ENCODE measurements around the gene GPR3.

The GPR3 gene, protein sequence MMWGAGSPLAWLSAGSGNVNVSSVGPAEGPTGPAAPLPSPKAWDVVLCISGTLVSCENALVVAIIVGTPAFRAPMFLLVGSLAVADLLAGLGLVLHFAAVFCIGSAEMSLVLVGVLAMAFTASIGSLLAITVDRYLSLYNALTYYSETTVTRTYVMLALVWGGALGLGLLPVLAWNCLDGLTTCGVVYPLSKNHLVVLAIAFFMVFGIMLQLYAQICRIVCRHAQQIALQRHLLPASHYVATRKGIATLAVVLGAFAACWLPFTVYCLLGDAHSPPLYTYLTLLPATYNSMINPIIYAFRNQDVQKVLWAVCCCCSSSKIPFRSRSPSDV

DNA sequence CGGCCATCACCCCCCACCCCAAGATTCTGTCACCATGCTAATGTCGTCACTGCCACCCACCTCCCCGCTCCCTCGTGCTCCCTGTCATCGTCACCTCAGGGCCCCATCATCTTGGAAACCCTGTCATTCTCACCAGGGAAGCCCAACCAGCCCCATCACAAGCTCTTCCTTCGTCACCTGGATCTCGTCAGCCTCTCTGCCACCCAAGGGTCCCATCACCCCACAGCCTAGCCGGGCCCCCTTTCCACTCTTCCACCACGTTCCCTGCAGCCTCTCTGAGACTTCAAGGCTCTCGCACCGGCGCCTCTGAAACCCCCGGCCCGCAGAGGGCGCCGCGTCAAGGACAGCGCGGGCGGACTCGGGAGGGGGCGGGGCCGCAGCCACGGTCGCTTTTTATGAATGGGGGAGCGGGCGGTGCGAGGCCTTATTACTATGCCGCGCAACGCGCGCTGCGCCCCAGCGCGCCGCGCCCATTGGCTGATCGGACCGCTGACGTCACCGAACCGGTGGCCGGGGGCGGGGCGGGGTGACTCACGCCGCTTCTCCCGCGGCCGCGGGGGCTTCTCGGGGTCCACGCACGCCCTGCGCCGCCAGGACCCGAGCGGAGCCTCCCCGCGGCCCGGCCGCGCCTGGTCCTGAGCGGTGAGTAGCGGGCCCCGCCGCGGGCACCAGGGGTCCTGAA, at the start of gene GPR3:
TSS of gene GPR3 (plus strand) at position 527 of the 682 bp plus-strand sequence. CDS start 1,177 bp downstream, outside the sequence.
- DNase-seq: peak; percentile 63 to 74

DNA sequence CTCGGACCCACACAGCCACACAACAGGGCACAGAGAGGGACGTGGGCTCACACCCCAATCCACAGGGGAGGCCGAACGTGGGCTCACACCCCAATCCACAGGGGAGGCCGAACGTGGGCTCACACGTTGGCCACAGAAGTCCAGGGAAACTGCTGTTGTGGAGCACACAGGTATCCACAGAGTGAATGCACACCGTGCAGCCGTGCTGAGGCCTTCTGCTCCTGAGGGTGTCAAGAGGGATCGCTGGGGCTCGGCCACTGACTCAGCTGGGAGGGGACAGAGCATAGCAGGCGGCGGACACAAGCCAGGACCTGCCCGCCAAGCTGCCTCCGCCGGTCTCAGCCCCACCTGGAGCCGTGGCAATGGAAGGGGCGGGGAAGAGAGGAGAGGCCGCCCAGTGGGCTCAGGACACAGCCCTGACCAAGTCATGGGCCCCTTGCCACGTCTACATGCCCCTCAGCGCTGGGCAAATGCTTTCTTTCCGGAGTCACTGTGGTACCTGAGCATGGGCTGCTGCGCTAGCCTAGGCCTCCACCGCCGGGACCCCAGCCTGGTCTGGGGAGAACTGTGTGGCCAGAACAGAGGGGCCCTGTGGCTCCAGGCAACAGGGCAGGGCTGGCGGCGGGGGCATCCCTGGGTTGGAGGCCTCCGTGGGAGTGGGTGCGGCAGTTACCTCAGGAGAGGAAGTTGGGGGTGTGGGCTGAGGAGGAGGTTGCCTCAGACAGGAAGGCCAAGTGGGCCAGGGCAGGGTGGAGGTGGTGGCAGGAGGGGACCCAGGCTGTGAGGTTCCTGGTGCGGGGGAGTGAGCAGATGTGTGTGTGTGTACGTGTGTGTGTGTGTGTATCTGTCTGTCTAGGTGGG, 49.4 kb upstream of the GPR3 start:
- no peak for DNase-seq

DNA sequence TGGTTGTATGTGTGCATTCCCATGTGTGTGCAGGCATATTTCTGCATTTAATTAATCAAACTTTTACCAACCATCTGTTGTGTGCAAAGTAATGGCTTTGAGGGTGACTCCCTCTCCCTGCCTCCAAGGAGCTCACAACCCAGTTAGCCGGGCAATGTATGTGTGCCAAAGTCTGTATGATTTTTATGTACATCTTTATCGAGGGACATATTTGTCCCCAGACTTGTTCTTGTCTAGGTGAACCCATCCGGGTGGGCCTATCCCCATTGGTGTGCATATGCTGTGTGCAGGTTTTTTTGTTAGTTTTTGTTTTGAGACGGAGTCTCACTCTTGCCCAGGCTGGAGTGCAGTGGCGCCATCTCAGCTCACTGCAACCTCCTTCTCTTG, 48.8 kb upstream of the GPR3 start:
- DNase-seq: no peak

DNA sequence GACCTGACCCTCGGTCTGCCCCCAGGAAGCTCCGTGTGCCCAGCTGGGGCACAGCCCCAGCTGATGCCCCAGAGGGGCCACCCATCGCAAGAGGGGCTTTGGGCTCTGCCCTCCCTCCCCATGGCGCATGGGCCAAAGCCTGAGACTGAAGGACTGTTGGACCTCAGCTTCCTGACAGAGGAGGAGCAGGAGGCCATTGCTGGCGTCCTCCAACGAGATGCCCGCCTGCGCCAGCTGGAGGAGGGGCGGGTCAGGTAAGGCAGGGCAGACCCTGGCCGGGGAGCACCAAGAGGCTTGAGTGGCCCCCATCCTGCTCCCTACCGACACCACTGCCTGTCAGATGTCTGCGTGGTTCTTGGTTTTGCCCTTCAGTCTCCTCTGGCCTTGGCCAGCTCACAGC, 47.1 kb upstream of the GPR3 start:
- DNase-seq: no peak

DNA sequence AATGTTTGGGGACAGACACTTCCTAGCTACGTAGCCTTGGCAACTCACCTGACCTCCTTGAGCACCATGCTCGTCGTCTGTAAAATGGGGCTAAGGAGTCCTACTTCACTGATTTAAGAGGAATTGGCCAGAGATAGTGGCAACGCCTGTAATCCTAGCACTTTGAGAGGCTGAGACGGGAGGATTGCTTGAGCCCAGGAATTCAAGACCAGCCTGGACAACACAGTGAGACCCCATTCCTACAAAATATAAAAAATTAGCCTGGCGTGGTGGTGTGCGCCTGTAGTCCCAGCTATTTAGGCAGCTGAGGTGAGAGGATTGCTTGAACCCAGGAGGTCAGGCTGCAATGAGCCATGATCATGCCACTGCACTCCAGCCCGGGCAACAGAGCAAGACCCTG, 46.1 kb upstream of the GPR3 start:
- DNase-seq: no peak

DNA sequence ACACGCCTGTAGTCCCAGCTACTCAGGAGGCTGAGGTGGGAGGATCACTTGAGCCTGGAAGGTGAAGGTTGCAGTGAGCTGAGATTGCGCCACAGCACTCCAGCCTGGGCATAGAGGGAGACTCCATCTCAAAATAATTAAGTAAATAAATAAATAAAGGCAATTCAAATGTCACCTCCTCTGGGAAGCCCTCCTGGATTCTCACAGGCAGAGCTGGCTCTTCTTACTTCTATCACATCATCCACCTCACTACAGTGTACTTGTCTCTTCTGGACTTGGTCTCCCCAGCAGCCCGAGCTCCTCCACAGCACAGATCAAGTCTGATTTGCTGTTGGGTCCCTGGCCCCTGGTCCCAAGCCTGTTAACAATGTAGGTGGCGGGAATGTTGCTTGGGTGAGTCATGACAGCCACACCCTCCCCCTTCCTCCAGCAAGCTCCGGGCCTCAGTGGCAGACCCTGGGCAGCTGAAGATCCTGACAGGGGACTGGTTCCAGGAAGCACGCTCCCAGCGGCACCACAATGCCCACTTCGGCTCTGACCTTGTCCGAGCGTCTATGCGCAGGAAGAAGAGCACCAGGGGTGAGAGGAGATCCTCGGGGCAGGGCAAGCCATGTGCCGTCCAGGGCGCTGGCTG, 45.3 kb upstream of the GPR3 start:
- DNase-seq: no peak

DNA sequence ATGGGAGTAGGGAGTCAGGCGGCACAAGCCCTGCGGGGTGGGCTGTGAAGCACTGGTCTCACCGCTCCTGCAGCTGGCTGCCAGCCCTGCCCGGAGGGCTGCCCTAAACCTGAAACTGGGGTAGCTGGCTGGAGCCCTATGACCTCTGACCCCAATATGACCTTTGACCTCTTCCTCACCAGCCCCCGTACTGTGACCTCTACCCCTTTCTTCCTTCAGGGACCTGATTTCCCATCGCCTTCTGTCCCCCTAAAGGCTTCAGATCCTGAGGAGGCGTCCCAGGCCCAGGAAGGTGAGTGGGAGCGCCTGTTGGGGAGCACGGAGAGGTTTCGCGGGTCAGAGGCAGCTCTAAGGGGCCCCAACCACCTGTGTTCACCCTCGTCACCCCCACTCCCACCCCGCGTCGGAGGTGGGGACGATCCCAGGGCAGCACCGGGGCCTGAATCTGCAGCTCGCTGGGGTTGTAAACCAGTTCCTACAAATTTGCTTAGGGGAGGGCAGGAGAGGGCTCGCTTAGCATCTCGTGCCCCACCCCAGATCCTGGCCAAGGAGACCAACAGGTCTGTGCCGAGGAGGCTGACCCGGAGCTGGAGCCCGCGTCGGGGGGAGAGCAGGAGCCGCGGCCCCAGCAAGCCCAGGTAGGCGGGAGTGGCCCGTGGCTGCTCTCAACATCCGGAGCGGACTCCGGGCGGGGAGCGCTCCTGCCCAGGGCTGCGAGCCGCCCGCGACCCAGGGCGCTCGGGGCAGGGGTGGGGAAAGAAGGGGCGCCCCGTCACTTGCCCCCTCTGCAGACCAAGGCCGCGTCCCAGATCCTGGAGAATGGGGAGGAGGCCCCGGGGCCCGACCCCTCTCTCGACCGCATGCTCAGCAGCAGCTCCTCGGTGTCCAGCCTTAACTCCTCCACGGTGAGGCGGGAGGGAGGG, 43.3 kb upstream of the GPR3 start:
- no peak for DNase-seq

DNA sequence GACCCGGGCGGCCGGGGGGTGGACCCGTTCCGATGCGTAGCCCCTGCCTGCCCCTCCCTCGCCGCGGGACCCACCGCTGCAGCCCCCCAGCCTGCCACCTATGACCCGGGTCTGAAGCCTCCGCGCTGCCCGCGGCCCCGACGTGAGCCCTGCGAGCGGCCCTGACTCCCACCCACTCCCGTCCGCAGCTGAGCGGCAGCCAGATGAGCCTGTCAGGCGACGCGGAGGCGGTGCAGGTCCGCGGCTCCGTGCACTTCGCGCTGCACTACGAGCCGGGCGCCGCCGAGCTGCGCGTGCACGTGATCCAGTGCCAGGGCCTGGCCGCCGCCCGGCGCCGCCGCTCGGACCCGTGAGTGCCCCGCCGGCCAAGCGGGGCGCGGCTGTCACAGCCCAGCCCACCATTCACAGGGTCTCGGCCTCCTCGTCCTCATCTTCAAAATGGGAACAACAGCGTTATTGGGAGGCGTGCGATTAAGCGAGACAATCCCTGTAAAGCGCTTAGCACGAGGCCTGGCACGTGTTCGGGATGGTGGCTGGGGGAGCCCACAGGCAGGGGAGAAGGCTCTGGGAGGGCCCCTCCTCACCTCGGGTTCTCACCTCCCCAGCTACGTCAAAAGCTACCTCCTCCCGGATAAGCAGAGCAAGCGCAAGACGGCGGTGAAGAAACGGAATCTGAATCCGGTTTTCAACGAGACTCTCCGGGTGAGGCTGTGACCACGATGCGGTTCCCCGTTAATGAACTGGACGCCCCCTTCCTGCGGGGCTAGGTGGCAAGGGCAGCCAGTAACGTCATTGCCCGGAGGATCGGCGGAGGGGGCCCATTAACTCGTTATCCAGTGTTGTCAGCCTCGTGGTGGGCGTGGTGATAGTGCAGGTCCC, 42.4 kb upstream of the GPR3 start:
- no peak for DNase-seq

DNA sequence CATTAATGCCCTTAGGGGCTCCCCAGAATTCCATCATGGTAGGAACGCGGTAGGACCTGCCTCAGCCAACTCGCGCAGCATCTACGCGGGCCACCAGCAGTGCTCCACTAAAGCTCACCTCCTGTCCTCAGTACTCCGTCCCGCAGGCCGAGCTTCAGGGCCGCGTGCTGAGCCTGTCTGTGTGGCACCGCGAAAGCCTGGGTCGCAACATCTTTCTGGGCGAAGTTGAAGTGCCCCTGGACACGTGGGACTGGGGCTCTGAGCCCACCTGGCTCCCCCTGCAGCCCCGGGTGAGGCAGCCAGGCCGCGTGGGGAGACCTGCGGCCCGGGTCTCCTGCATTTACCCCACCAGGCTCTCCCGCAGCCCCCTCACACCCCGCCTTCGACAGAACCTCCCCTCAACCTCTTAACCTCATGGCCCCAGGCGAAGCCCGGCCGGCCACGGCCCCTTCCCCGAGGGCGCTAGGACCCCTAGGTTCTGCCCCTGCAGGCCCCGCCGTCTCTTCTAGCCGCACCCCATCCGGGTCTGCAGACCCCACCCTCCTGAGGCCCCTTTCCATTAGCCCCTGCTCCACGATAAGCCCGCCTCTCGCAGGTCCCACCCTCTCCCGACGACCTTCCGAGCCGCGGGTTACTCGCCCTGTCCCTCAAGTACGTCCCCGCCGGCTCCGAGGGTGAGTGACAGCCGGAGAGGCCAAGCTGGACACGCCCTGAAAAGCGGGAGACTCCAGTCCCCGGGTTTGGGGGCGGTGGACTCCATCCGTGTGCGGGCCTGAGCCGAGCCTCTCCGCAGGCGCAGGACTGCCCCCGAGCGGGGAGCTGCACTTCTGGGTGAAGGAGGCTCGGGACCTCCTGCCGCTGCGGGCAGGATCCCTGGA, 41.5 kb upstream of the GPR3 start:
- no peak for DNase-seq

DNA sequence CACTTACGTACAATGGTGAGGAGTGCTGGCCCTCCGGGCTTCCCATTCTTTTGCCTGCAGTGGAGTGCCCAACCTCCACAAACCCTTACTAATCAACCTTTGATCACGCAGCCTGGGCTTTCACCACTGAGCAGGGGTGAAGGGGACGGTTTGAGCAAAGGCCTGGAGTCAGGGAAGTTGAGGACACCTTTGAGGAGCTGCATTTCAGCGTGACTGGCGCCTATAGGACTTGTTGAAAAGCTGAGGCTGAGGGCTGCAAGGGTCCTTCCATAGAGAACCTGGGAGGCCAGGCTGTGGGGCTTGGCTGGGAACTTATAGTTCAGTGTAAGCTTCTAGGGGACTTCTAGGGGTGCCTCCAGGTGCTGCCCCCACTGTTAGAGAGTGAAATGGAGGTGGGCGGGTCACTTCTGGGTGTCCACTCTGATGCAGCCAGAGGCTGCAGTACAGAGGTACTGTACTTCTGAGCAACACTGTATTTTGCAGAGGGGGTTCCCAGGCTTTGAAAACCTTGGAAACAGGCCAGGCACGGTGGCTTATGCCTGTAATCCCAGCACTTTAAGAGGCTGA, 40.8 kb upstream of the GPR3 start:
- DNase-seq: no peak

DNA sequence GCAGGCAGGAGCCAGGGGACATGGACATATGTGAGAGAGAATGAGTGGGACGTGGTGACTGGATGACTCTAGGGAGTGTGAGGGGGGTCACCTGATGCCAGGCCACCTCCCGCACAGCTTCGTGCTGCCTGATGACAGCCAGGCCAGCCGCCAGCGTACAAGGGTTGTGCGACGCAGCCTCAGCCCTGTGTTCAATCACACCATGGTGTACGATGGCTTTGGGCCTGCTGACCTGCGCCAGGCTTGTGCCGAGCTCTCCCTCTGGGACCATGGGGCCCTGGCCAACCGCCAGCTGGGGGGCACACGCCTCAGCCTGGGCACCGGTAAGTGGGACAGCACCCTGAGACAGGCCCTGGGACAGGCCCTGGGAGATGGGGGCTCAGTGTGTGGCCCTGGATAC, 39.3 kb upstream of the GPR3 start:
- DNase-seq: no peak

DNA sequence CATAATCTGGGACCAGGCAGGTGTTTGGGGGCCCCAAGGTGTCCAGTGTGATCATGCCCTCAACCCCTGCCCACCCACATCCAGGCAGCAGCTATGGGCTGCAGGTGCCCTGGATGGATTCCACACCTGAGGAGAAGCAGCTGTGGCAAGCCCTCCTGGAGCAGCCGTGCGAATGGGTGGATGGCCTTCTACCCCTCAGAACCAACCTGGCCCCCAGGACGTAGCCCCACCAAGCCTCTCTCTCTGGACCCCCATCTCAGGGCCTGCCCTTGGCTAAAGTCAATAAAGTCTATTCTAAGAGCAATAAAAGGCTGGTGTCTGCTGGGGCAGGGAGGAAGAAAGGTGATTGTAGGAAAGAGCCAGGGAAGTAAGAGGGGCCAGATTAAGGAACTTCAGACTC, 38.8 kb upstream of the GPR3 start:
- DNase-seq: no peak

DNA sequence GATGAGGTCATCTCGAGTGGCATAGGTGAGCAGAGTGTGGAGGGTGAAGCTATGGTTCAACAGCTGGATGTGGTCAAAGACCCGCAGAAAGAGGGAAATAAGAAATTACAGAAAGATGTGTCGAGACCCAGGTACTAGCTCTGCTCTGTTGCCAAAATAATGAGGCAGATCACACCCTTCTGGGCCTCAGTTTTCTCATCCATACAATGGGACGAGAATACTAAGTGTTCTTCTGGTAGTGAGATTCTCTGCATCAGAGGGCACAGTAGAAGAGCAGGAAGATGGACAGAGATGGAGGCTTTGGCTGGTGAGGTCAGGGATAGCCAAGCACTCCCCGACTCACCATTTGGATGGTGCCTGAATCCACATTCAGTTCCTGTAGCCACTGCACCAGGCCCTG, 36.7 kb upstream of the GPR3 start:
- DNase-seq: no peak

DNA sequence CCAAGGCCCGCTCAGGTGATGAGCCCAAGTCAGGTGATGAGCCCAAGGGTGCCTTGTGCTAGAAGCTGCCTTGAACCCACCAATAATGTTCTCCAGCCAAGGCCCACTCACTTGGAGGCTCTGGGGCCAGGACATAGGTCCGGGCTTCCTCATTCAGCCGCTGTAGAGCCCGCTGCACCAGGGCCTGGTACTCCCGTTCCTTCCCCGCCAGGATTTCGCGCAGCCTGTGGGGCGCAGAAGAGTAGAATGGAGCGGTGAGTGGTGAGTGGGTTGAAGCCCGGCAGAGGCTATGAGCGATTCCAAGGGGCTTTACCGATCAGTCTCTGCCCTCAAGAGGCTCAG, 36.2 kb upstream of the GPR3 start:
- DNase-seq: no peak

DNA sequence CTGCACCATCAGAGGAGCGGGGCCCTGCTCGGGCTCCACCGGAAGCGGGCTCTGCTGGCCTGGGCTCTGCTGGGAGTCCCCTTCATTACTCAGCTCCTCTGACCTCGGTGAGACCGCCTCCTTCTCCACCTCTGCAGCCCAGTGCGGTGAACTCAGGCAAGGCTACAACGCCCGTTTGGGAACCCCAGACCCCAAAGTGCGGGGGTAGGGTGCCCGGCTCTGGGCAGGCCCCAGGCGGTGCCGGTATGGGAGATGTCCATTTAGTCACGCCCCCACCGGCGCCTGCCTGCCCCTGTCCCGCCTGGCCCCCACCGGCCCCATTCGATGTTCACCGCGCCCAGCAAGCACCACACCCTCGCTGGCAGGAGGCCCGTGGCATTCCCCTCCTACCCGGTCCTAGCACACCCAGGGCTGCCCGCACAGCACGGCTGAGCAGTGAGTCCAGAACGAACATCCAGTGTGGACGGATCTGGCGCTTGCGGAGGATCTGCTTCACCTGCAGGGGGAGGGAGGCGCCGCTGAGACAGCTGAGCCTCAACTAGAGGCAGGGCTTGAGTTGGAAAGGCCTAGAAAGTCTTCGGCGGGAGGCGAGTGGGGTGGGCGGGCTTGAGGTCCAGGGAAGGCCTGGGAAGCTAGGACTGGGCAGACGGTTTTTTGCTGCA, 35.7 kb upstream of the GPR3 start:
- DNase-seq: no peak

DNA sequence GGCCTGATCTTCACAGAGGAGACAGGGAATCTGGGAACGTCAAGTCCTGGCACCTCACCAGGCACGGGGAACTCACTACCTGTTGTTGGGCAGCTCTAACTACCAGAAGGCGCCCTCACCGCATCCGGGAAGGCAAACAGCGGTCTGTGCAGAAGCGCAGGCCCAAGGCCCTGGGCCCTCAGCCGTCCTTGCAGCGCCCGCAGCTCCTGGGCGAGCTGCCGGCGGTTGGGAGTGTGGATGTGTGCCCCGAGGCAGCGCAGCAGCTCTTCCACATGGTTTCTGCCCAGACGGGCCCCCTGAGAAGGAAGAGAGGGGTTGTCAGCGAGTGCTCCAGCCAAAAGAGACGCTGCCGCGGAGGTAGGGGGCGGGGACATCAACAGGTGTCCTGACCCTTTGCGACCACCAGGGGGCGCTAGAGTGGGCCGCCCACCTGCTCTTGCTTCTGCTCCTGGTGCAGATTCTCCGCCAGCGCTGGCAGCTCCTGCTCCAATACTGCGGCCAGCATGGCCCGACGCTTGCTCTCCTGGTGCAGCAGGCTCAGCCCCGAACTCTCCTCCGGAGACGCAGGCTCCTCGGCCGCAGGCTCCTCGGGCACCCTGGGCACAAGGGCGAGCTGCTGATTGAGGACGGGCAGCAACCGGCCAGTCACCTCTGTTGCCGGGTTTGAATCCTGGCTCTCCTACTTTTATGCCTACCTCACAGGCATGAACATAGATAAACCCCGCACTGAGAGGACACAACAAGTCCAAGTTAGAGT, 35.0 kb upstream of the GPR3 start:
- peak in 1 of 2 donors; percentile 31 for DNase-seq

DNA sequence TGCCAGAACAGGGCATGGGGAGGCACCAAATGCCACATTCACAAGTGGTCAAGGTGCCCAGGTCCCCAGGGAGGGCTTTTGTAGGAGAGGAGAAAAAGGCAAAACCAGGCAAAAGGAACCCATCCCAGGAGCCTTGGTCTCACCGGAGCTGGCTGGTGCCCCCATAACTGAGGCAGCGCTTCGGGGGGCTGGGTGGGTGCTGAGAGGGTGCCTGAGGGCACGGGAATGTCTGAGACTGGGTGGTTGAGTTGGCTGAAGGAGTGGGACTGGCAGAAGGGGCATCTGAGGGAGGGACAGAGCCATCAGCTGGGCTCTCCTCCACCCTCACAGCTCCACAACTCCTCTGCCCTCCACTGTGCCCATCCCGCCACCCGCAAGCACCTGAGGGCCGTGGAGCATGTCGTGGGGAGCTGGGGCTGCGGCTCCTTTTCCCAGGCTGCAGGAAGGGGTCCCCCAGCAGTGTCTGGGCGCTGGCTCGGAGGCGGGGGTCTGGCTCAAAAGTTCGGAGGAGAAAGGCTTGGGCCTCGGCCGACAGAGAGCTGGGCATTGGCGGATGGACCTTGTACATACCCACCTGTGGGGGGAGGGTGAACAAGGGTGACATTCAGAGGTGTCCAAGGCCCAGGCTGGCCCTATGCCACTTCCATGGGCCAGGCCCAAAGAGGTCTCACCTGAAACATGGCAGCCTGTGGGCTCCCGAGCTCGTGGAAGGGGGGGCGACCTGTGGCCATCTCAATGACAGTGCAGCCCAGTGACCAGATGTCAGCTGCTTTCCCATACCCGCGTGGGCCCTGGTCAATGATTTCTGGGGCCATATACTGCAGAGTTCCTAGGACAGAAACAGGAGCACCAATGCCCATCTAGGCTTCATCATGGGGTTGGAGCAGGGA, 34.1 kb upstream of the GPR3 start:
- DNase-seq: no peak
